Naive thymus-derived CD4-positive, alpha-beta T cell (primary cell): ENCODE results near the gene ADARB1. TPM values are rescaled to one million over a fixed set of nuclear protein-coding genes. Genes with fewer than 3 reads are reported as not detected.

ENCODE experiments used
- ATAC-seq: fragments of 150-1000 bp; cut with Tn5 transposase; 2 replicates; pipeline ENCODE4 v1.10.0; 2021; ENCODE audit warnings: mild to moderate bottlenecking, moderate library complexity
- CTCF ChIA-PET: fragments of 350-600 bp; sonication (Branson Sonifier 250); formaldehyde crosslinking; loops from one replicate; lab custom pipeline; 2021; ENCODE audit warnings: antibody characterized with exemption; lab: Charles Lee
- POLR2A ChIA-PET: fragments of 350-600 bp; sonication (Branson Sonifier 250); formaldehyde crosslinking; loops from one replicate; lab custom pipeline; 2021; ENCODE audit warnings: antibody characterized with exemption, inconsistent platforms; lab: Charles Lee
- DNase-seq, 9 donors: peaks; one replicate each; pipeline versions ENCODE4 v3.0.0 to v3.0.0-alpha.2; 2020 to 2022; ENCODE audit warnings: mixed read lengths in 1 of 9
- H3K27ac ChIP-seq: one replicate; pipeline ENCODE4 v1.7.0; 2013; ENCODE audit warnings: mild to moderate bottlenecking, low read depth, low read length, moderate library complexity
- H3K27me3 ChIP-seq, 2 donors: one replicate each; pipeline ENCODE4 v1.7.0; 2013; ENCODE audit warnings: low read length in 2 of 2, mild to moderate bottlenecking in 2 of 2, moderate library complexity in 2 of 2; ENCODE audit not compliant: control insufficient read depth in 2 of 2, insufficient read depth in 2 of 2
- H3K36me3 ChIP-seq, 3 experiments: 1 replicate in 2 of 3; 2 replicates in 1 of 3; pipeline ENCODE4 v1.7.0; 2013; ENCODE audit warnings: low read length in 3 of 3, mild to moderate bottlenecking in 3 of 3, moderate library complexity in 1 of 3; ENCODE audit not compliant: insufficient read depth in 3 of 3, control insufficient read depth in 2 of 3
- H3K4me1 ChIP-seq, 2 donors: one replicate each; pipeline ENCODE4 v1.7.0; 2013; ENCODE audit warnings: low read length in 2 of 2, mild to moderate bottlenecking in 2 of 2, moderate library complexity in 1 of 2; ENCODE audit not compliant: control insufficient read depth in 2 of 2, insufficient read depth in 2 of 2
- H3K4me3 ChIP-seq: 2 replicates; pipeline ENCODE4 v1.7.0; 2013; ENCODE audit warnings: mild to moderate bottlenecking, low read length
- H3K9me3 ChIP-seq, 3 experiments: 1 replicate in 2 of 3; 2 replicates in 1 of 3; pipeline ENCODE4 v1.7.0; 2013; ENCODE audit warnings: low read length in 3 of 3; ENCODE audit not compliant: control insufficient read depth in 2 of 3
- H3K27ac Mint-ChIP-seq, 9 donors: one replicate each; pipeline ENCODE4 v1.8.0; 2020 to 2022; ENCODE audit warnings: mixed read lengths in 9 of 9, mild to moderate bottlenecking in 8 of 9, moderate library complexity in 5 of 9, inconsistent platforms in 2 of 9
- H3K27me3 Mint-ChIP-seq, 5 donors: one replicate each; pipeline ENCODE4 v1.8.0; 2021 to 2022; ENCODE audit warnings: mixed read lengths in 5 of 5, mild to moderate bottlenecking in 1 of 5
- H3K36me3 Mint-ChIP-seq, 5 donors: one replicate each; pipeline ENCODE4 v1.8.0; 2020 to 2022; ENCODE audit warnings: mixed read lengths in 5 of 5, mild to moderate bottlenecking in 3 of 5, inconsistent platforms in 1 of 5
- H3K4me1 Mint-ChIP-seq, 7 donors: one replicate each; pipeline ENCODE4 v1.8.0; 2020 to 2022; ENCODE audit warnings: mixed read lengths in 7 of 7, mild to moderate bottlenecking in 3 of 7, inconsistent platforms in 1 of 7
- H3K4me3 Mint-ChIP-seq, 10 donors: one replicate each; pipeline ENCODE4 v1.8.0; 2020 to 2022; ENCODE audit warnings: mild to moderate bottlenecking in 10 of 10, mixed read lengths in 10 of 10, moderate library complexity in 6 of 10, inconsistent platforms in 2 of 10
- H3K9me3 Mint-ChIP-seq, 11 donors: one replicate each; pipeline ENCODE4 v1.8.0; 2020 to 2022; ENCODE audit warnings: mixed read lengths in 11 of 11, mild to moderate bottlenecking in 4 of 11, inconsistent platforms in 1 of 11, moderate library complexity in 1 of 11
- intact Hi-C, 2 donors: fragments of 100-400 bp; cut with micrococcal nuclease; formaldehyde crosslinking; loops; one replicate each; pipeline ENCODE4 v1.15.1; 2023
- polyA plus RNA-seq, 2 donors: library from polyadenylated mRNA; unstranded; fragments of 300-500 nt; fragmentation: Illumina TruSeq; gene quantifications; one replicate each; pipeline ENCODE4 v1.2.3, GENCODE V29; 2021
- total RNA-seq, 6 experiments: library from RNA in 5 of 6; stranded (reverse) in 5 of 6; gene quantifications; 1 replicate in 5 of 6; 2 replicates in 1 of 6; pipeline ENCODE4 v1.2.3 and lab custom pipeline; 2021 to 2026

Gene ADARB1
- total and polyA plus RNA-seq, 7 experiments from 2014 or later = 6.2 to 52.2 (median 38.4) TPM

GRCh38 chr21:45095505-45095904 is 21.1 kb downstream of the ADARB1 start:
- no peaks in the 10 kb centered on the region for H3K9me3 ChIP-seq
- H3K4me1 Mint-ChIP-seq = peaks cover 18 to 87% (median 67%) of the 10 kb centered on the region in 7 donors
- H3K9me3 Mint-ChIP-seq = no peaks in the 10 kb centered on the region
- no peak for ATAC-seq
- H3K4me1 ChIP-seq = peaks cover 0 to 23% of the 10 kb centered on the region in 2 donors
- H3K27me3 Mint-ChIP-seq = no peaks in the 10 kb centered on the region
- intact Hi-C loops = no loop called here
- no peak for DNase-seq
- peak overlapping the region in 1 of 10 donors; percentile 10 for H3K4me3 Mint-ChIP-seq
- no peaks in the 10 kb centered on the region for H3K36me3 ChIP-seq
- H3K4me3 ChIP-seq = no peak overlapping the region
- ChIA-PET CTCF (no interaction called here), POLR2A (interaction anchor here (0.6 kb wide), 1 partner anchor 826 kb away, joined by 3 read pairs; no protein-coding TSS in a partner anchor)
- H3K27ac ChIP-seq = no peak overlapping the region
- peaks cover 0 to 22% (median 3%) of the 10 kb centered on the region in 5 donors for H3K36me3 Mint-ChIP-seq
- H3K27ac Mint-ChIP-seq = peak overlapping the region in 1 of 9 donors; percentile 28
- H3K27me3 ChIP-seq = no peaks in the 10 kb centered on the region

GRCh38 chr21:45096217-45096616 is 21.8 kb downstream of the ADARB1 start:
- CTCF ChIA-PET = interaction anchor here (1.0 kb wide), 1 partner anchor 146 kb away, joined by 3 read pairs; no protein-coding TSS in a partner anchor
- peaks cover 0 to 19% (median 1%) of the 10 kb centered on the region in 5 donors for H3K36me3 Mint-ChIP-seq
- no peak for DNase-seq
- Histone ChIP-seq H3K4me3 (no peak overlapping the region), H3K9me3 (no peaks in the 10 kb centered on the region), H3K4me1 (peaks cover 0 to 23% of the 10 kb centered on the region in 2 donors), H3K27ac (no peak overlapping the region), H3K36me3 (no peaks in the 10 kb centered on the region), H3K27me3 (no peaks in the 10 kb centered on the region)
- no peak for ATAC-seq
- intact Hi-C loops = no loop called here
- H3K27me3 Mint-ChIP-seq = no peaks in the 10 kb centered on the region
- POLR2A ChIA-PET = interaction anchor here (0.6 kb wide), 1 partner anchor 826 kb away, joined by 3 read pairs; no protein-coding TSS in a partner anchor
- H3K4me3 Mint-ChIP-seq = no peak overlapping the region
- H3K27ac Mint-ChIP-seq = peak overlapping the region in 2 of 9 donors; percentile 20 to 31
- no peaks in the 10 kb centered on the region for H3K9me3 Mint-ChIP-seq
- peaks cover 18 to 81% (median 60%) of the 10 kb centered on the region in 7 donors for H3K4me1 Mint-ChIP-seq

GRCh38 chr21:45097827-45098387 is 23.5 kb downstream of the ADARB1 start:
- peak overlapping the region in 1 of 10 donors; percentile 52 for H3K4me3 Mint-ChIP-seq
- ChIA-PET CTCF (interaction anchor here (0.6 to 1.2 kb wide), 4 partner anchors 19 to 149 kb away, joined by 3 to 6 read pairs (median 4); no protein-coding TSS in a partner anchor), POLR2A (interaction anchor here (0.7 to 1.7 kb wide), 2 partner anchors 12 to 19 kb away, joined by 3 to 4 read pairs; no protein-coding TSS in a partner anchor)
- Histone ChIP-seq H3K4me1 (peaks cover 0 to 28% of the 10 kb centered on the region in 2 donors), H3K9me3 (no peaks in the 10 kb centered on the region), H3K4me3 (no peak overlapping the region), H3K36me3 (no peaks in the 10 kb centered on the region), H3K27ac (no peak overlapping the region), H3K27me3 (no peaks in the 10 kb centered on the region)
- no peak for DNase-seq
- intact Hi-C loops = no loop called here
- peaks cover 28 to 83% (median 64%) of the 10 kb centered on the region in 7 donors for H3K4me1 Mint-ChIP-seq
- H3K9me3 Mint-ChIP-seq = no peaks in the 10 kb centered on the region
- no peaks in the 10 kb centered on the region for H3K27me3 Mint-ChIP-seq
- no peak for ATAC-seq
- peaks cover 0 to 22% (median 1%) of the 10 kb centered on the region in 5 donors for H3K36me3 Mint-ChIP-seq
- H3K27ac Mint-ChIP-seq = peak overlapping the region in 2 of 9 donors; percentile 14 to 56

- intact Hi-C loops = no loop called here
- Histone ChIP-seq H3K27me3 (no peaks in the 10 kb centered on the region), H3K4me1 (peaks cover 2 to 24% of the 10 kb centered on the region in 2 donors), H3K4me3 (no peak overlapping the region), H3K9me3 (no peaks in the 10 kb centered on the region), H3K36me3 (no peaks in the 10 kb centered on the region), H3K27ac (no peak overlapping the region)
- DNase-seq = no peak
- Mint-ChIP-seq H3K4me3 (peak overlapping the region in 1 of 10 donors; percentile 21), H3K4me1 (peaks cover 24 to 83% (median 66%) of the 10 kb centered on the region in 7 donors), H3K9me3 (no peaks in the 10 kb centered on the region), H3K36me3 (peaks cover 0 to 22% (median 1%) of the 10 kb centered on the region in 5 donors), H3K27ac (peak overlapping the region in 2 of 9 donors; percentile 24 to 56), H3K27me3 (no peaks in the 10 kb centered on the region)
- CTCF ChIA-PET = interaction anchor here (0.7 to 1.2 kb wide), 3 partner anchors 20 to 150 kb away, joined by 3 to 4 read pairs (median 3); no protein-coding TSS in a partner anchor
- ATAC-seq = no peak
- POLR2A ChIA-PET = interaction anchor here (0.7 to 1.7 kb wide), 2 partner anchors 13 to 20 kb away, joined by 3 to 4 read pairs; no protein-coding TSS in a partner anchor
These were observed 24.5 kb downstream of the ADARB1 start for GRCh38 chr21:45098867-45099266.

- H3K27ac Mint-ChIP-seq = no peak overlapping the region
- H3K27me3 ChIP-seq = no peaks in the 10 kb centered on the region
- peaks cover 9 to 25% of the 10 kb centered on the region in 2 donors for H3K4me1 ChIP-seq
- no peak overlapping the region for H3K4me3 Mint-ChIP-seq
- H3K27me3 Mint-ChIP-seq = no peaks in the 10 kb centered on the region
- DNase-seq = no peak
- peaks cover 0 to 22% (median 1%) of the 10 kb centered on the region in 5 donors for H3K36me3 Mint-ChIP-seq
- intact Hi-C loops = no loop called here
- CTCF ChIA-PET = no interaction called here
- H3K36me3 ChIP-seq = no peaks in the 10 kb centered on the region
- H3K4me1 Mint-ChIP-seq = peaks cover 27 to 83% (median 66%) of the 10 kb centered on the region in 7 donors
- POLR2A ChIA-PET = interaction anchor here (1.0 kb wide), 1 partner anchor 21 kb away, joined by 3 read pairs; no protein-coding TSS in a partner anchor
- ATAC-seq = no peak
- no peak overlapping the region for H3K4me3 ChIP-seq
- H3K9me3 Mint-ChIP-seq = no peaks in the 10 kb centered on the region
- no peak overlapping the region for H3K27ac ChIP-seq
- H3K9me3 ChIP-seq = no peaks in the 10 kb centered on the region
These were observed 25.2 kb downstream of the ADARB1 start for GRCh38 chr21:45099571-45099970.

- Histone ChIP-seq H3K4me1 (peaks cover 12 to 20% of the 10 kb centered on the region in 2 donors), H3K27me3 (no peaks in the 10 kb centered on the region), H3K36me3 (no peaks in the 10 kb centered on the region), H3K9me3 (no peaks in the 10 kb centered on the region), H3K4me3 (no peak overlapping the region), H3K27ac (no peak overlapping the region)
- DNase-seq = no peak
- peaks cover 36 to 84% (median 66%) of the 10 kb centered on the region in 7 donors for H3K4me1 Mint-ChIP-seq
- POLR2A ChIA-PET = interaction anchor here (1.5 kb wide), 1 partner anchor 24 kb away, joined by 5 read pairs; no protein-coding TSS in a partner anchor
- CTCF ChIA-PET = no interaction called here
- H3K27ac Mint-ChIP-seq = no peak overlapping the region
- no peak overlapping the region for H3K4me3 Mint-ChIP-seq
- H3K36me3 Mint-ChIP-seq = peaks cover 0 to 22% (median 0%) of the 10 kb centered on the region in 5 donors
- no peaks in the 10 kb centered on the region for H3K9me3 Mint-ChIP-seq
- ATAC-seq = no peak
- intact Hi-C loops = no loop called here
- H3K27me3 Mint-ChIP-seq = no peaks in the 10 kb centered on the region
These were observed 26.5 kb downstream of the ADARB1 start for GRCh38 chr21:45100866-45101265.
